H1 (cell line): ENCODE data around the gene DGCR8. TPM values are rescaled to one million over a fixed set of nuclear protein-coding genes. Genes with fewer than 3 reads are reported as not detected.

Source experiments
- CTCF ChIA-PET: fragments of 300-600 bp; sonication (Branson Sonifier 250); formaldehyde crosslinking; loops from one replicate; lab custom pipeline; 2021; ENCODE audit not compliant: partially characterized antibody; lab: Charles Lee
- POLR2A ChIA-PET: fragments of 300-600 bp; sonication (Branson Sonifier 250); formaldehyde crosslinking; loops from one replicate; lab custom pipeline; 2021; ENCODE audit warnings: inconsistent platforms; ENCODE audit not compliant: partially characterized antibody; lab: Charles Lee
- DNase-seq, 2 experiments: peaks; one replicate each; pipeline versions ENCODE4 v3.0.0 to v3.0.0-alpha.2; 2010 to 2022; ENCODE audit warnings: low spot score in 2 of 2, low read depth in 1 of 2, mixed read lengths in 1 of 2
- FAIRE-seq: peaks from 2 replicates; lab custom pipeline; 2011; peaks lifted over from hg19 to GRCh38; lab: Jason Lieb, UNC
- H2AFZ ChIP-seq: 2 replicates; pipeline ENCODE4 v1.8.1; 2012; ENCODE audit warnings: low read length, inconsistent platforms
- H2AK5ac ChIP-seq: 2 replicates; pipeline ENCODE4 v1.6.1; 2013; ENCODE audit warnings: low read depth, low read length
- H2BK120ac ChIP-seq: replicated peaks from 2 replicates; pipeline ENCODE3; 2013; ENCODE audit warnings: low read depth, low read length, inconsistent platforms
- H2BK12ac ChIP-seq: 2 replicates; pipeline ENCODE4 v1.6.1; 2013; ENCODE audit warnings: low read depth, low read length
- H2BK15ac ChIP-seq: 2 replicates; pipeline ENCODE4 v1.6.1; 2013; ENCODE audit warnings: low read length
- H2BK20ac ChIP-seq: 2 replicates; pipeline ENCODE4 v1.6.1; 2013; ENCODE audit warnings: low read length
- H2BK5ac ChIP-seq: 2 replicates; pipeline ENCODE4 v1.6.1; 2013; ENCODE audit warnings: low read depth, low read length
- H3K14ac ChIP-seq: 2 replicates; pipeline ENCODE4 v1.6.1; 2013; ENCODE audit warnings: inconsistent platforms; ENCODE audit not compliant: insufficient read length
- H3K18ac ChIP-seq: 2 replicates; pipeline ENCODE4 v1.6.1; 2013; ENCODE audit warnings: low read length; ENCODE audit errors: extremely low read depth
- H3K23ac ChIP-seq: 2 replicates; pipeline ENCODE4 v1.6.1; 2013; ENCODE audit warnings: inconsistent platforms; ENCODE audit not compliant: insufficient read length
- H3K23me2 ChIP-seq: 2 replicates; pipeline ENCODE4 v1.6.1; 2013; ENCODE audit warnings: low read depth, low read length
- H3K27ac ChIP-seq: 2 replicates; pipeline ENCODE4 v1.6.1; 2011; ENCODE audit warnings: low read depth, low read length, inconsistent platforms
- H3K27me3 ChIP-seq, 4 experiments: replicated peaks in 1 of 4; 1 replicate in 1 of 4; 2 replicates in 3 of 4; pipeline versions ENCODE4 v1.6.1 to v1.8.1; 2011 to 2013; ENCODE audit warnings: low read length in 3 of 4, mild to moderate bottlenecking in 3 of 4, inconsistent platforms in 2 of 4, mixed read lengths in 2 of 4, moderate library complexity in 1 of 4; ENCODE audit not compliant: control insufficient read depth in 3 of 4, insufficient read depth in 3 of 4; ENCODE audit errors: extremely low read depth in 1 of 4
- H3K36me3 ChIP-seq, 4 experiments: 2 replicates each; pipeline versions ENCODE4 v1.6.1 to v1.8.1; 2011 to 2013; ENCODE audit warnings: mild to moderate bottlenecking in 4 of 4, low read length in 3 of 4, moderate library complexity in 2 of 4, control low read depth in 1 of 4, inconsistent platforms in 1 of 4; ENCODE audit not compliant: insufficient read depth in 4 of 4, control insufficient read depth in 2 of 4
- H3K4ac ChIP-seq: replicated peaks from 2 replicates; pipeline ENCODE3; 2013; ENCODE audit warnings: low read length, low read depth, mixed read lengths, inconsistent platforms; ENCODE audit not compliant: insufficient read length
- H3K4me1 ChIP-seq, 4 experiments: replicated peaks in 1 of 4; 1 replicate in 1 of 4; 2 replicates in 3 of 4; pipeline versions ENCODE4 v1.6.1 to v1.8.1; 2011 to 2013; ENCODE audit warnings: low read length in 3 of 4, inconsistent platforms in 2 of 4, mixed read lengths in 1 of 4; ENCODE audit not compliant: insufficient read depth in 4 of 4, control insufficient read depth in 3 of 4
- H3K4me2 ChIP-seq, 2 experiments: 2 replicates each; pipeline versions ENCODE4 v1.6.1 to v1.8.1; 2011 to 2013; ENCODE audit warnings: low read depth in 2 of 2, low read length in 2 of 2, control low read depth in 1 of 2, inconsistent platforms in 1 of 2, mild to moderate bottlenecking in 1 of 2; ENCODE audit not compliant: insufficient read depth in 1 of 2
- H3K4me3 ChIP-seq, 4 experiments: fragments of 200-600, 300-600 bp in 1 of 4; sonication (generic), shearing (Covaris generic), sonication (Bioruptor Twin) in 1 of 4; 2 replicates each; pipeline versions ENCODE4 v1.5.1 to v1.8.1; 2011 to 2016; ENCODE audit warnings: low read length in 4 of 4, low read depth in 3 of 4, control low read depth in 2 of 4, inconsistent platforms in 2 of 4, mild to moderate bottlenecking in 2 of 4, mixed read lengths in 1 of 4, moderate library complexity in 1 of 4; ENCODE audit not compliant: insufficient read depth in 2 of 4; ENCODE audit errors: extremely low read depth in 1 of 4
- H3K56ac ChIP-seq: replicated peaks from 2 replicates; pipeline ENCODE3; 2013; ENCODE audit warnings: low read depth, mild to moderate bottlenecking, mixed read lengths, low read length, inconsistent platforms; ENCODE audit not compliant: insufficient read length
- H3K79me1 ChIP-seq: 2 replicates; pipeline ENCODE4 v1.6.1; 2013; ENCODE audit warnings: low read depth, low read length, control low read depth
- H3K79me2 ChIP-seq, 2 experiments: 2 replicates each; pipeline versions ENCODE4 v1.6.1 to v1.8.1; 2012 to 2013; ENCODE audit warnings: low read length in 2 of 2, mild to moderate bottlenecking in 2 of 2, inconsistent platforms in 1 of 2; ENCODE audit not compliant: insufficient read depth in 2 of 2, control insufficient read depth in 1 of 2
- H3K9ac ChIP-seq, 4 experiments: replicated peaks in 1 of 4; 1 replicate in 1 of 4; 2 replicates in 3 of 4; pipeline versions ENCODE4 v1.6.1 to v1.8.1; 2011 to 2013; ENCODE audit warnings: low read depth in 3 of 4, low read length in 3 of 4, control low read depth in 2 of 4, mild to moderate bottlenecking in 2 of 4, moderate library complexity in 2 of 4, inconsistent platforms in 1 of 4; ENCODE audit errors: extremely low read depth in 1 of 4
- H3K9me3 ChIP-seq, 2 experiments: 2 replicates each; pipeline versions ENCODE4 v1.6.1 to v1.8.1; 2012 to 2013; ENCODE audit warnings: mild to moderate bottlenecking in 2 of 2, moderate library complexity in 2 of 2, control low read depth in 1 of 2, inconsistent platforms in 1 of 2, low read depth in 1 of 2, low read length in 1 of 2, mixed read lengths in 1 of 2; ENCODE audit not compliant: insufficient read depth in 2 of 2
- H4K20me1 ChIP-seq, 2 experiments: replicated peaks in 1 of 2; 2 replicates each; pipeline versions ENCODE3 to v1.8.1; 2011 to 2013; ENCODE audit warnings: inconsistent platforms in 2 of 2, low read length in 2 of 2, mild to moderate bottlenecking in 1 of 2; ENCODE audit not compliant: insufficient read depth in 2 of 2, control insufficient read depth in 1 of 2
- H4K5ac ChIP-seq: 2 replicates; pipeline ENCODE4 v1.6.1; 2013; ENCODE audit warnings: low read length, low read depth, mixed read lengths, inconsistent platforms; ENCODE audit not compliant: insufficient read length
- H4K8ac ChIP-seq: 2 replicates; pipeline ENCODE4 v1.8.0; 2013; ENCODE audit warnings: mild to moderate bottlenecking, moderate library complexity, low read length, inconsistent platforms; ENCODE audit not compliant: insufficient read depth; ENCODE audit errors: extremely low read depth
- H4K91ac ChIP-seq: replicated peaks from 2 replicates; pipeline ENCODE3; 2013; ENCODE audit warnings: low read length, mixed read lengths, inconsistent platforms; ENCODE audit not compliant: insufficient read length
- EZH2 ChIP-seq: fragments of 200-600 bp; sonication (generic); IDR thresholded peaks from 2 replicates; pipeline ENCODE4 v1.7.1; 2012; ENCODE audit warnings: low read depth, mild to moderate bottlenecking, moderate library complexity, low read length, inconsistent platforms; ENCODE audit not compliant: severe bottlenecking
- WGBS, 2 experiments: shearing (Covaris generic) in 1 of 2; methylation state at CpG; one replicate each; pipeline versions ENCODE4 v1.1.6 to v1.1.7; 2013 to 2015; ENCODE audit warnings: low lambda C conversion rate in 2 of 2, mixed read lengths in 2 of 2, inconsistent platforms in 1 of 2, low coverage in 1 of 2, missing lambda C conversion rate in 1 of 2; ENCODE audit not compliant: insufficient replicate concordance in 2 of 2, insufficient coverage in 1 of 2, insufficient read length in 1 of 2; ENCODE audit errors: extremely low coverage in 1 of 2, missing lambda C conversion rate in 1 of 2; 5-methylcytosine and 5-hydroxymethylcytosine counted together
- polyA plus RNA-seq, 7 experiments: library from polyadenylated mRNA; depleted of rRNA in 3 of 7; stranded (reverse) in 5 of 7; unstranded in 2 of 7; fragments of >200 nt in 5 of 7; fragments of 200-250 nt in 2 of 7; gene quantifications; 1 replicate in 5 of 7; 2 replicates in 1 of 7; 4 replicates in 1 of 7; pipeline versions ENCODE4 v1.2.1 to v1.2.3, GENCODE V29; 2011 to 2013; ENCODE audit warnings: missing spikeins in 2 of 7, mixed read lengths in 2 of 7
- total RNA-seq: library from RNA; stranded (reverse); fragmentation: NEBNext Ultra II Directional; extraction: Animal tissue kit (Norgen Biotek cat#: 25700); gene quantifications from 2 replicates; pipeline ENCODE4 v1.2.1, GENCODE V29; 2021

The DGCR8 gene
- total and polyA plus RNA-seq, 2 of the 8 experiments (the other 6 are each of a cell fraction or from before 2014, with no cell fraction given): 23.7 to 43.7 TPM

DNA sequence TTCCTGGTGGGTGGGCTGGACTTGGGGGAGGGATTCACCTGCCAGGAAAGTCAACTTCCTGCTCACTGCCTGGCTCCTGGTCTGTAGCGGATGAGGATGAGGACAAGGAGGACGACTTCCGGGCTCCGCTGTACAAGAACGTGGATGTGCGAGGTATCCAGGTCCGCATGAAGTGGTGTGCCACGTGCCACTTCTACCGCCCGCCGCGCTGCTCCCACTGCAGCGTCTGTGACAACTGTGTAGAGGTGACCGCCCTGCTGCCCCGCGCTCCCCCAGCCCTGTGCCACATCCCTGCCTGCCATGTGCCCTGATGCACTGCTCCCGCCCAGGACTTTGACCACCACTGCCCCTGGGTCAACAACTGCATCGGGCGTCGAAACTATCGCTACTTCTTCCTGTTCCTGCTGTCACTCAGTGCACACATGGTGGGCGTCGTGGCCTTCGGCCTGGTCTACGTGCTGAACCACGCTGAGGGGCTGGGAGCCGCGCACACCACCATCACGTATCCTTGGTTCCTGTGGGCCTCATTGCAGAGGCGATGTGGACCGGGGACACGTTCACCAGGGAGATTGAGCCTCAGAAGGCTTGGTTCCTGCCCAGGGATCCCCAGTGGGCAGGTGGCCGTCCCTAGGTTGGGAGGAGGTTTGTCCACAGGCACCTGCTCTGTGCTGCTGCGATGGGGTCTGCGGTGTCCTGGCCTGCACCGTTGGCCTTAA is 59.5 kb downstream of the DGCR8 start:
- Histone ChIP-seq H2BK5ac (no peak overlapping the region), H3K9ac (no peak overlapping the region), H2AFZ (no peak overlapping the region), H3K4me3 (no peak overlapping the region), H3K36me3 (peaks cover 0 to 6% (median 2%) of the 10 kb centered on the region in 4 experiments; a peak in 1 of 8 replicates), H3K27ac (no peak overlapping the region), H3K79me1 (peaks cover 21% of the 10 kb centered on the region), H2BK120ac (no peak overlapping the region), H2AK5ac (no peak overlapping the region), H3K23ac (no peak overlapping the region), H3K4ac (no peak overlapping the region), H3K4me1 (no peaks in the 10 kb centered on the region), H3K27me3 (no peaks in the 10 kb centered on the region), H3K79me2 (peaks cover 0 to 15% of the 10 kb centered on the region in 2 experiments; a peak in 3 of 4 replicates), H3K9me3 (no peaks in the 10 kb centered on the region), H4K8ac (no peak overlapping the region), H2BK12ac (no peak overlapping the region), H3K56ac (no peak overlapping the region), H2BK20ac (no peak overlapping the region), H3K18ac (no peak overlapping the region), H3K14ac (no peak overlapping the region), H3K4me2 (no peak overlapping the region), H2BK15ac (no peak overlapping the region), H3K23me2 (no peaks in the 10 kb centered on the region), H4K91ac (no peak overlapping the region), H4K5ac (no peak overlapping the region), H4K20me1 (peaks cover 12 to 33% of the 10 kb centered on the region in 2 experiments)
- DNase-seq (no peak), FAIRE-seq (no peak)
- ChIA-PET CTCF (interaction anchor here (1.0 to 2.5 kb wide), 4 partner anchors 10 to 119 kb away, joined by 3 to 13 read pairs (median 7); no protein-coding TSS in a partner anchor), POLR2A (interaction anchor here (0.7 to 10.1 kb wide), 4 partner anchors 12 to 53 kb away, joined by 3 to 104 read pairs (median 22); partner anchors contain the start of gene TRMT2A)
- TF ChIP-seq EZH2: no peak
- 95% methylated on average over 30 of the region's 36 CpGs; no CpG with 5 or more reads in 1 of the 2 experiments for WGBS, 2 experiments
